Stimulated activated naive CD8-positive, alpha-beta T cell treated with anti-CD3 and anti-CD28 coated beads, Interleukin-15, amount 100 ng/mL, for 72 hours (primary cell): Measurements from ENCODE around the gene SCCPDH.
"Not testable (repeated sequence)": the region's sequence is repeated elsewhere in the genome, so short reads cannot be mapped to it uniquely, and the experiment has no call there.

Experiments
- ATAC-seq: fragments of 150-1000 bp; cut with Tn5 transposase; 2 replicates; pipeline ENCODE4 v1.10.0; 2021; ENCODE audit warnings: mild to moderate bottlenecking, moderate library complexity
- DNase-seq, 2 donors: peaks; one replicate each; pipeline ENCODE4 v3.0.0; 2021 to 2022
- H3K27ac Mint-ChIP-seq, 2 donors: one replicate each; pipeline ENCODE4 v1.8.0; 2022; ENCODE audit warnings: mild to moderate bottlenecking in 2 of 2, mixed read lengths in 2 of 2, moderate library complexity in 2 of 2
- H3K27me3 Mint-ChIP-seq: one replicate; pipeline ENCODE4 v1.8.0; 2022; ENCODE audit warnings: mixed read lengths
- H3K4me1 Mint-ChIP-seq: one replicate; pipeline ENCODE4 v1.8.0; 2022; ENCODE audit warnings: mild to moderate bottlenecking, mixed read lengths
- H3K4me3 Mint-ChIP-seq, 2 donors: one replicate each; pipeline ENCODE4 v1.8.0; 2022; ENCODE audit warnings: mild to moderate bottlenecking in 2 of 2, mixed read lengths in 2 of 2, moderate library complexity in 1 of 2
- H3K9me3 Mint-ChIP-seq, 2 donors: one replicate each; pipeline ENCODE4 v1.8.0; 2022; ENCODE audit warnings: mixed read lengths in 2 of 2

The SCCPDH gene

GRCh38 chr1:246726255-246726679 lies 2.1 kb downstream of the SCCPDH start:
- H3K4me3 Mint-ChIP-seq = no peak overlapping the region
- H3K4me1 Mint-ChIP-seq = peaks cover 14% of the 10 kb centered on the region
- no peak overlapping the region for H3K27ac Mint-ChIP-seq
- DNase-seq = no peak
- no peak for ATAC-seq
- no peaks in the 10 kb centered on the region for H3K27me3 Mint-ChIP-seq
- H3K9me3 Mint-ChIP-seq = peaks cover 11 to 13% of the 10 kb centered on the region in 2 donors

GRCh38 chr1:246726881-246727280 lies 2.7 kb downstream of the SCCPDH start:
- Mint-ChIP-seq H3K4me1 (peaks cover 14% of the 10 kb centered on the region), H3K4me3 (no peak overlapping the region), H3K9me3 (peaks cover 11% of the 10 kb centered on the region in 2 donors), H3K27ac (no peak overlapping the region), H3K27me3 (no peaks in the 10 kb centered on the region)
- no peak for ATAC-seq
- no peak for DNase-seq

DNA sequence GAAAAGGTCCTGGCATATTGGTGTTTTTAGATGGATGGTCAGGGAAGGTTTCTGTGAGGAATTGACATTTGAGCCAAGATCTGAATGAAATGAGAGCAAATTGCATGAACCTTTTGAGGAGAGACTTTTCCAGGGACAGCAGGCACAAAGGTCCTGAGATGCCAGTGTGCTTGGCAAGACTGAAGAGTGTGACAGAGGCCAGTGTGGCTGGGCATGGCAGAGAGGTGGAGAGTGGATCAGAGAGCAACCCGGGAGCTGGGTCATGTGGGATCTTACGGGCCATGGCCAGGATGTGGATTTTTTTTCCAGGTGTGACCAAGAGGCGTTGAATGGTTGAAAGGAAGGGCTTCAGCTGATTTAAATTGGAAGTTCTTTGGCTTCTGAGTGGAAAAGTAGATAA lies 3.4 kb downstream of the SCCPDH start:
- no peak for ATAC-seq
- no peaks in the 10 kb centered on the region for H3K27me3 Mint-ChIP-seq
- H3K9me3 Mint-ChIP-seq = peaks cover 8 to 11% of the 10 kb centered on the region in 2 donors
- no peak for DNase-seq
- no peak overlapping the region for H3K4me3 Mint-ChIP-seq
- peaks cover 14% of the 10 kb centered on the region for H3K4me1 Mint-ChIP-seq
- no peak overlapping the region for H3K27ac Mint-ChIP-seq

DNA sequence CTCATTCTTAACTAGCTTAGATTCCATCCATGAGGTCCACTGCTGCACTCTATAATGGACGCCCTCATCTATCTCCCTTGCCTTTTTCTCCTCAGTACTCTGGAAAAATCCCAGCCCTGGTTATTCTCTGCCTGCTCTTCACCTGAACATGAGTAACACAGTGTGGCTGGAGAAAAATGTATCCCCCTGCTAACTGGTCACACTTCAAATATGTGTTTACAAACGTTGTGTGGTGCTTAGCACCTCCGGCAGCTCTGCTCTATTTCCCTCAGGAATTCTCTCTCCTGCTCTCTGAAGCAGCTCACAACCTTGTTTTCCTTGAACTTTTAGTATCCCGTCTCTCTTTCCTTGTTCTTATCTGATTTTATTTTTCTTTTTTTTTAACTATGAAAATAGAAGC lies 4.1 kb downstream of the SCCPDH start:
- Mint-ChIP-seq H3K4me3 (no peak overlapping the region), H3K27ac (no peak overlapping the region), H3K9me3 (peaks cover 8 to 11% of the 10 kb centered on the region in 2 donors), H3K4me1 (peaks cover 16% of the 10 kb centered on the region), H3K27me3 (no peaks in the 10 kb centered on the region)
- DNase-seq = no peak
- no peak for ATAC-seq

DNA sequence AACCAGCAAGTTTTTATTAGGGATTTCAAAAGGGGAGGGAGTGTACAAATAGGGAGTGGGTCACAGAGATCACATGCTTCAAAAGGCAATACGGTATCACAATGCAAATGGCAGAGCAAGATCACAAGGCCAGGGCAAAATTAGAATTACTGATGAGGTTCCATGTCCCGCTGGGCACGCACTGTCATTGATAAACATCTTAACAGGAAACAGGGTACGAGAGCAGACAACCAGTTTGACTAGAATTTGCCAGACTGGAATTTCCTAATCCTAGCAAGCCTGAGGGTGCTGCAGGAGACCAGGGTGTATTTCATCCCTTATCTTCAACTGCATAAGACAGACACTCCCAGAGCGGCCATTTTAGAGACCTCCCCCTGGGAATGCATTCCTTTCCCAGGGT lies 4.8 kb downstream of the SCCPDH start:
- ATAC-seq = not testable (repeated sequence)
- Mint-ChIP-seq H3K9me3 (peaks cover 8 to 11% of the 10 kb centered on the region in 2 donors), H3K4me1 (peaks cover 23% of the 10 kb centered on the region)

GRCh38 chr1:246730839-246731238 lies 6.6 kb downstream of the SCCPDH start:
- ATAC-seq = no peak
- peaks cover 8 to 11% of the 10 kb centered on the region in 2 donors for H3K9me3 Mint-ChIP-seq
- no peaks in the 10 kb centered on the region for H3K27me3 Mint-ChIP-seq
- no peak overlapping the region for H3K4me3 Mint-ChIP-seq
- peaks cover 13% of the 10 kb centered on the region for H3K4me1 Mint-ChIP-seq
- peak overlapping the region in 1 of 2 donors; percentile 45 for H3K27ac Mint-ChIP-seq
- no peak for DNase-seq

More for the DNA sequence above, 4.8 kb downstream of the SCCPDH start:
- not testable (repeated sequence) for H3K27me3 Mint-ChIP-seq, H3K27ac Mint-ChIP-seq, H3K4me3 Mint-ChIP-seq, DNase-seq

DNA sequence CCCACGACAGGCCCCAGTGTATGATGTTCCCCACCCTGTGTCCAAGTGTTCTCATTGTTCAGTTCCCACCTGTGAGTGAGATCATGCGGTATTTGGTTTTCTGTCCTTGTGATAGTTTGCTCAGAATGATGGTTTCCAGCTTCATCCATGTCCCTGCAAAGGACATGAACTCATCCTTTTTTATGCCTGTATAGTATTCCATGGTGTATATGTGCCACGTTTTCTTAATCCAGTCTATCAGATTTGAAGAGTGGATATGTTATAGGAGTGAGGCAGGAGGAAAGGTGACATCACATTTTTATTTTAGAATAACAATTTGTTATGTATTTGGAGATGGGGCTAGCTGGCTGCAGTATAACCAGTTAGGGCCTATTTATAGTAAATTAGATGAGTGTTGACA lies 7.7 kb downstream of the SCCPDH start:
- not testable (repeated sequence) for H3K27me3 Mint-ChIP-seq
- H3K9me3 Mint-ChIP-seq = peaks cover 8 to 11% of the 10 kb centered on the region in 2 donors

DNA sequence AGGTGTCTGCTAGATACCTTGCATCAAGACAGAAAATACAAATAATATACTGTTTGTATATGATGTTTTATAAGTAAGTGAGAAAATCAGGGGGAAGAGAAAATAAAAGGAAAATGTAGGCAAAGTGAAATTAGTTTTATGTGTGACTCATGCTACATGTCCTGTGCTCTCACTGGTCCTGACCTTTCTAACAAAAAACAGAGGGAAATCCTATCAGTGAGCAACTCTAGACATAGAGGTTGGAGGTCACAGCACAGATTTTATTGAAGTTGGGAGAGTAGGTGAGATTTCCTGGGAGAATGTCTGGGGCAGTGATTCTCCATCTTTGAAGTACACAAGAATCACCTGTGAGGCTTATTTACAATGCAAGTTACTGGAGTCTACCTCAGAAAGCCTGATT lies 9.5 kb downstream of the SCCPDH start:
- ATAC-seq (no peak), DNase-seq (no peak)

More for the DNA sequence above, 7.7 kb downstream of the SCCPDH start:
- ATAC-seq, H3K4me3 Mint-ChIP-seq, DNase-seq: not testable (repeated sequence)
- peak overlapping the region in 1 of 2 donors; percentile 35 for H3K27ac Mint-ChIP-seq
- H3K4me1 Mint-ChIP-seq = peaks cover 11% of the 10 kb centered on the region

DNA sequence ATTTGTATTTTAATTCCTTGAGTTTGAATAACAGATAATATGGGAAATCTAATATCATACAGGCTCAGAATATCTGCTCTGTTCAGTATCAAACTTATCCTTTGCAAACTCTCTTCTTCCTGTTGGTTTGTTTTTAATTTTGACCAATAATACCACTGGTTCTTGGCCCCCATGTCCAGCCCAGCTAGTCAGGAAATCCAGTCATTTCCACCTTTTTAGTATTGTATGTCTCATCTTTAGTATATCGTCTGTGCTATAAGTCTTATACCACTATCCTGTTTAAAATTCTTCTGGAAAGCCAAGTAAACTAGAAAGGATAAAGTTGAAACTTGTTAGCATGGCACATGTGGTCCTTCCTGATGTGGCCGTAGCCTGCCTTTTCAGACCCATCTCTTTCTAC lies 10.7 kb downstream of the SCCPDH start:
- ATAC-seq = no peak
- no peak for DNase-seq
- Mint-ChIP-seq H3K4me1 (peaks cover 11% of the 10 kb centered on the region), H3K9me3 (peaks cover 0 to 9% of the 10 kb centered on the region in 2 donors), H3K27ac (no peak overlapping the region), H3K4me3 (no peak overlapping the region), H3K27me3 (no peaks in the 10 kb centered on the region)

More for the DNA sequence above, 9.5 kb downstream of the SCCPDH start:
- H3K27me3 Mint-ChIP-seq = no peaks in the 10 kb centered on the region
- H3K4me3 Mint-ChIP-seq = no peak overlapping the region
- H3K9me3 Mint-ChIP-seq = peaks cover 0 to 5% of the 10 kb centered on the region in 2 donors
- peak overlapping the region in 1 of 2 donors; percentile 57 for H3K27ac Mint-ChIP-seq
- peaks cover 11% of the 10 kb centered on the region for H3K4me1 Mint-ChIP-seq

- ATAC-seq = no peak
- no peak overlapping the region for H3K4me3 Mint-ChIP-seq
- peaks cover 0 to 9% of the 10 kb centered on the region in 2 donors for H3K9me3 Mint-ChIP-seq
- no peak for DNase-seq
- H3K27ac Mint-ChIP-seq = no peak overlapping the region
- H3K4me1 Mint-ChIP-seq = peaks cover 11% of the 10 kb centered on the region
- H3K27me3 Mint-ChIP-seq = no peaks in the 10 kb centered on the region
Measured at GRCh38 chr1:246735735-246736134, 11.5 kb downstream of the SCCPDH start.

GRCh38 chr1:246742396-246742795 lies 18.2 kb downstream of the SCCPDH start:
- Mint-ChIP-seq H3K4me1 (no peaks in the 10 kb centered on the region), H3K27me3 (no peaks in the 10 kb centered on the region), H3K9me3 (peaks cover 0 to 5% of the 10 kb centered on the region in 2 donors), H3K27ac (no peak overlapping the region), H3K4me3 (no peak overlapping the region)
- ATAC-seq (no peak), DNase-seq (no peak)

GRCh38 chr1:246746155-246746554 lies 21.9 kb downstream of the SCCPDH start:
- H3K9me3 Mint-ChIP-seq, H3K4me3 Mint-ChIP-seq, DNase-seq, H3K27me3 Mint-ChIP-seq, H3K27ac Mint-ChIP-seq, H3K4me1 Mint-ChIP-seq, ATAC-seq: not testable (repeated sequence)

- Mint-ChIP-seq H3K4me3 (no peak overlapping the region), H3K4me1 (no peaks in the 10 kb centered on the region), H3K27me3 (no peaks in the 10 kb centered on the region), H3K9me3 (no peaks in the 10 kb centered on the region), H3K27ac (no peak overlapping the region)
- DNase-seq (no peak), ATAC-seq (no peak)
Measured at GRCh38 chr1:246748006-246748405, 23.8 kb downstream of the SCCPDH start.

- ATAC-seq (no peak), DNase-seq (no peak)
- Mint-ChIP-seq H3K4me1 (no peaks in the 10 kb centered on the region), H3K9me3 (no peaks in the 10 kb centered on the region), H3K4me3 (no peak overlapping the region), H3K27ac (no peak overlapping the region), H3K27me3 (no peaks in the 10 kb centered on the region)
Measured at GRCh38 chr1:246748867-246749266, 24.7 kb downstream of the SCCPDH start.

- Mint-ChIP-seq H3K27me3 (no peaks in the 10 kb centered on the region), H3K4me1 (no peaks in the 10 kb centered on the region), H3K9me3 (no peaks in the 10 kb centered on the region), H3K4me3 (no peak overlapping the region), H3K27ac (no peak overlapping the region)
- DNase-seq = no peak
- no peak for ATAC-seq
Measured at GRCh38 chr1:246750752-246751151, 26.5 kb downstream of the SCCPDH start.

- Mint-ChIP-seq H3K9me3 (no peaks in the 10 kb centered on the region), H3K4me3 (no peak overlapping the region), H3K4me1 (no peaks in the 10 kb centered on the region), H3K27ac (no peak overlapping the region), H3K27me3 (no peaks in the 10 kb centered on the region)
- ATAC-seq (peak; percentile 93), DNase-seq (peak; percentile 61 to 65)
Measured at GRCh38 chr1:246753670-246754535, 29.7 kb downstream of the SCCPDH start.
